Mucosa of descending colon (tissue), 3 donors: ENCODE data around the gene PRKCB. TPM values are rescaled to one million over a fixed set of nuclear protein-coding genes. Genes with fewer than 3 reads are reported as not detected.

Experiments
- ATAC-seq: fragments of 200-7000 bp; cut with Tn5 transposase; one replicate; pipeline ENCODE4 v1.9.1; 2020; ENCODE audit warnings: mild to moderate bottlenecking, moderate library complexity
- DNase-seq, 3 donors: peaks; one replicate each; pipeline ENCODE4 v3.0.0-alpha.2; 2020
- H3K36me3 ChIP-seq: fragments of 200-600 bp; one replicate; pipeline ENCODE4 v1.8.0; 2021; ENCODE audit warnings: low read depth, mild to moderate bottlenecking
- H3K4me1 ChIP-seq: fragments of 200-600 bp; one replicate; pipeline ENCODE4 v1.8.0; 2021; ENCODE audit warnings: low read depth, mild to moderate bottlenecking
- H3K4me3 ChIP-seq: fragments of 200-600 bp; one replicate; pipeline ENCODE4 v1.8.0; 2021; ENCODE audit warnings: mild to moderate bottlenecking
- H3K9me3 ChIP-seq: fragments of 200-600 bp; one replicate; pipeline ENCODE4 v1.8.0; 2021; ENCODE audit warnings: mild to moderate bottlenecking
- intact Hi-C, 2 donors: fragments of 100-400 bp; cut with DNase I in 1 of 2; cut with micrococcal nuclease in 1 of 2; formaldehyde crosslinking; loops; one replicate each; pipeline versions ENCODE4 v1.11.0 to v1.11.1; 2022; cut with DNase I, micrococcal nuclease
- total RNA-seq, 3 donors: library from RNA; stranded (reverse); fragmentation: NEBNext Ultra II Directional in 2 of 3; extraction: Animal tissue kit (Norgen Biotek cat#: 25700) in 2 of 3; gene quantifications; one replicate each; pipeline versions ENCODE4 v1.2.1 to v1.2.4, GENCODE V29; 2021 to 2023
- TF ChIP-seq, protein P1 (sequence below): fragments of 200-600 bp; IDR thresholded peaks from one replicate; pipeline ENCODE4 v1.8.0; 2022; ENCODE audit warnings: antibody characterized with exemption, mild to moderate bottlenecking
- donor health status: DM: no; HTN: no; CAD: no; lungs with moderate emphysema.
- donor health status: DM: no; HTN: no; CAD: no.
- donor health status: DM: no; HTN: yes; CAD: no.

Gene PRKCB
- total RNA-seq, 3 donors from 2014 or later = 7.4 to 29.0 (median 8.2) TPM

DNA sequence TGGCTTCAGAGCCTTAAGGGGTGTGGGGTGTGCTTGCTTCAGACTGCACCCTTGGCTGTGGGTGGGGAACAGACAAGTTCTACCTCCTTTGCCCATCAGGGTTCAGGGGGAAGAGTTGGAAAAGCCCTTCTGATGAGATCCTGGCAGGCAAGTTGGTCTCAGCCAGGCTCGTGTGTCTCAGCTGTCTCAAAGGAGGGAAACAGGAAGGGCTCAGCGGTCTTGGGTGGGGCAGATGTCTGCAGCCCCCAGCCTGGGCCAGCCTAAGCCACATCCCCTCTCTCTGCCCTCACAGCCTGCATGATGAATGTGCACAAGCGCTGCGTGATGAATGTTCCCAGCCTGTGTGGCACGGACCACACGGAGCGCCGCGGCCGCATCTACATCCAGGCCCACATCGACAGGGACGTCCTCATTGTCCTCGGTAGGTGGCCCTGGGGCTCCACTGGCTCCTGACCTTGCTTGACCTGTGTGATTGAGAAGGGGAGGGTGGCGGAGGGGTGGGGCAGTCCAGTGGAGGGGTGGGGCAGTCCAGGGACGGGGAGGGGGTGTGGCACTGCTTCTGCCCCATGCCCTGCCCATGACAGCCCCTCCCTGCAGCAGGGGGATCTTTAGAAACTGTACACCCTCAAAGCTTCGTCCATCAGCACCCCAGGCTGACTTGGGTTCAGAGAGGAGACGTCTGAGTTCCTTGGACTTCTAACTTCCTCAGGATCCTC, 199.5 kb downstream of the PRKCB start:
- intact Hi-C loops = no loop called here
- Histone ChIP-seq H3K36me3 (no peaks in the 10 kb centered on the region), H3K9me3 (no peaks in the 10 kb centered on the region), H3K4me1 (peaks cover 6% of the 10 kb centered on the region), H3K4me3 (no peak overlapping the region)
- ATAC-seq (peak; percentile 61), DNase-seq (peak; percentile 28 to 56 (median 38))
- TF ChIP-seq, protein P1, sequence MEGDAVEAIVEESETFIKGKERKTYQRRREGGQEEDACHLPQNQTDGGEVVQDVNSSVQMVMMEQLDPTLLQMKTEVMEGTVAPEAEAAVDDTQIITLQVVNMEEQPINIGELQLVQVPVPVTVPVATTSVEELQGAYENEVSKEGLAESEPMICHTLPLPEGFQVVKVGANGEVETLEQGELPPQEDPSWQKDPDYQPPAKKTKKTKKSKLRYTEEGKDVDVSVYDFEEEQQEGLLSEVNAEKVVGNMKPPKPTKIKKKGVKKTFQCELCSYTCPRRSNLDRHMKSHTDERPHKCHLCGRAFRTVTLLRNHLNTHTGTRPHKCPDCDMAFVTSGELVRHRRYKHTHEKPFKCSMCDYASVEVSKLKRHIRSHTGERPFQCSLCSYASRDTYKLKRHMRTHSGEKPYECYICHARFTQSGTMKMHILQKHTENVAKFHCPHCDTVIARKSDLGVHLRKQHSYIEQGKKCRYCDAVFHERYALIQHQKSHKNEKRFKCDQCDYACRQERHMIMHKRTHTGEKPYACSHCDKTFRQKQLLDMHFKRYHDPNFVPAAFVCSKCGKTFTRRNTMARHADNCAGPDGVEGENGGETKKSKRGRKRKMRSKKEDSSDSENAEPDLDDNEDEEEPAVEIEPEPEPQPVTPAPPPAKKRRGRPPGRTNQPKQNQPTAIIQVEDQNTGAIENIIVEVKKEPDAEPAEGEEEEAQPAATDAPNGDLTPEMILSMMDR = no peak

DNA sequence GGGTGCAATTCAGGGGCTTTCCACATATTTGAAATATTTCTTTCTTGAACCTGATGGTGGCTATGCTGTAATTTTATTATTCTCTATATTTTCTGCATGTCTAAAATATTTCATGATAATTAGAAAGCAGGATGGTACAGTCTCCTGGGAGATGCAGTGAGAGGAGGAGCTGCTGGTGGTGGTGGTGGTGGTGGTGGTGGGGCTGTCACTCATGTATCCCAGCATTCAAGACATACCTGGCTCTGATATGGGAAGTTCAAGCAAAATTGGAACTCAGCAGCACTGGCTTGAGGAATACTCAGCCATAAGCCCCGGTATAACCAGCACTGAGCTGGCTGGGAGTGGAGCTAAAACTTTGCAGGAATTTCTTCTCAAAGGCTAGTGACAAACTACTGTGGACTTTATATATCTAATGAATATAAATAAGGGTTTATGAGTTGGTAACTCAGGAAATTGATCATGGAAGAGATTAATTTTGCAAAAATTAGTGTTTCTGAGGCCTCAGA, 200.3 kb downstream of the PRKCB start:
- no peak overlapping the region for H3K4me3 ChIP-seq
- H3K4me1 ChIP-seq = peaks cover 6% of the 10 kb centered on the region
- ATAC-seq (no peak), DNase-seq (no peak)
- H3K9me3 ChIP-seq = no peaks in the 10 kb centered on the region
- TF ChIP-seq, protein P1 = no peak
- intact Hi-C loops = no loop called here
- no peaks in the 10 kb centered on the region for H3K36me3 ChIP-seq

DNA sequence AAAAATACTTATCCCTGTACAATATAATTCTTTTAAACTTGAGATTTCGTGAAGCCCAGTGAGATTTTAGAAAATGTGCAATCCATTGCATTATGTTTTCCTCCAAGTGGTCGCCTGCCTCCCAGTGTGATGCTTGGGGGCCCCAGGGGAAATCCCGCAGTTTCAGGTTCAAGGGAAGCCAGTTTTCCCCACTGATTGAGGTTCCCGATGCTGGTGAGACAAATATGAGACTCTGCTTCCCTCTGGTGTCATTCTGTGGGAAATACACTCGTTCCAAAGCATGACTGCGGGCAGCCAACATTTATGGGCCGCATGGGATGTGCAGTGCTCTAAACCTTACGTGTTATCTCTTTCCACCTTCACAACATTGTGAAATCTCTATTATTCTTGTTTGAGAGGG, 200.8 kb downstream of the PRKCB start:
- TF ChIP-seq, protein P1 = peak; percentile 37
- peak in 2 of 3 donors; percentile 24 to 73 for DNase-seq
- Histone ChIP-seq H3K4me3 (no peak overlapping the region), H3K9me3 (no peaks in the 10 kb centered on the region), H3K36me3 (no peaks in the 10 kb centered on the region), H3K4me1 (peaks cover 6% of the 10 kb centered on the region)
- intact Hi-C loops = no loop called here
- peak; percentile 76 for ATAC-seq

- ATAC-seq = no peak
Observed at GRCh38 chr16:24037335-24037734, 201.6 kb downstream of the PRKCB start.

GRCh38 chr16:24041834-24042631, 206.2 kb downstream of the PRKCB start:
- intact Hi-C loops = no loop called here
- no peaks in the 10 kb centered on the region for H3K36me3 ChIP-seq
- peak; percentile 79 for ATAC-seq
- no peak overlapping the region for H3K4me3 ChIP-seq
- no peaks in the 10 kb centered on the region for H3K4me1 ChIP-seq
- no peaks in the 10 kb centered on the region for H3K9me3 ChIP-seq
- TF ChIP-seq, protein P1 = peak; percentile 59
- peak in 2 of 3 donors; percentile 71 to 85 for DNase-seq

More at GRCh38 chr16:24037335-24037734, 201.6 kb downstream of the PRKCB start:
- intact Hi-C loops = no loop called here
- H3K4me3 ChIP-seq = no peak overlapping the region
- DNase-seq = no peak
- TF ChIP-seq, protein P1 = no peak
- H3K36me3 ChIP-seq = no peaks in the 10 kb centered on the region
- no peaks in the 10 kb centered on the region for H3K9me3 ChIP-seq
- peaks cover 6% of the 10 kb centered on the region for H3K4me1 ChIP-seq
